GM19351 (cell line): Measurements from ENCODE around the gene APOL6.
"Not testable (repeated sequence)": the region's sequence is repeated elsewhere in the genome, so short reads cannot be mapped to it uniquely, and the experiment has no call there.

Experiments used
- ATAC-seq: cut with Tn5 transposase; IDR thresholded peaks from one replicate; pipeline ENCODE4 v1.9.1; 2021; ENCODE audit warnings: mild to moderate bottlenecking, moderate library complexity; ENCODE audit not compliant: unreplicated experiment

The APOL6 gene

DNA sequence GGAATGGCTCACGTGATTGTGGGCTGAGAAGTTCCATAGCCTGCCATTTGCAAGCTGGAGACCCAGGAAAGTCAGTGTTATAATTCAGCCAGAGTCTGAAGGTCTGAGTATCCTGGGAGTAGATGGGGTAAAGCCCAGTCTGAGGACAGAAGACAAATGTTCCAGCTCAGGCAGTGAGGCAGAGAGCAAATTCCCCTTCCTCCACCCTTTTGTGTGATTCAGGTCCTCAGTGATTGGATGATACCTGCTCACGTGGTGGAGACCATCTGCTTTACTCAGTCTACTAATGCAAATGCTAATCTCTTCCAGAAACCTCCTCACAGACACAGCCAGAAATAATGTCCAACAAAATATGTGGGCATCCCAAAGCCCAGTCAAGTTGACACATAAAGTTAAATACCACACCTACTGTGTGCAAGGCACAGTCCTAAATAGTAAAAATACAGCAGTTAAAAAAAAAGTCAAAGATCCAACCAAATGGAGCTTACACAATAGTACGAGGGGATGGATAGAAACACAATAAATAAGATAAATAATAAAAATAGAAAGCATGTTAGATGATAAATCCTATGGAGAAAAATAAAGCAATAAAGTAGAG is 13.2 kb upstream of the APOL6 start:
- ATAC-seq, result no peak

DNA sequence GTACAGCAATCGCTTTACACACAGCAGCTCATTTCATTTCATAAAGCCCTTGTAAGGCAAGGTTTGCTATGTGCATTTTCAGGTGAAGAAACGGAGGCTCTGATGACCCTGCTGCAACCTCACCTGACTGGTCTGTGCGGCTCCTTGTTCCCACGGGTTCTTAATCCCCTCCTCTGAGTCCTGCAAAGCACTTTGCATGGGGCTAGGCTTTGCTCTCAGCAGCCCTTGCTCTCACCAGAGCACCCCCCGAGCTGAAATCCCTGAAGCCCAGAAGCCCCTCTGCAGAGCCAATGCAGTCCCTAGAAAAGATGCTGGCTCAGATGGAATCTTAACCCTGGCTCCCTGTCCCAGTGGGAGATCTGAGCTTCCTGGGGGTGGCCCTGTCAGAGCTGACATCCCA is 11.0 kb upstream of the APOL6 start:
- no peak for ATAC-seq

DNA sequence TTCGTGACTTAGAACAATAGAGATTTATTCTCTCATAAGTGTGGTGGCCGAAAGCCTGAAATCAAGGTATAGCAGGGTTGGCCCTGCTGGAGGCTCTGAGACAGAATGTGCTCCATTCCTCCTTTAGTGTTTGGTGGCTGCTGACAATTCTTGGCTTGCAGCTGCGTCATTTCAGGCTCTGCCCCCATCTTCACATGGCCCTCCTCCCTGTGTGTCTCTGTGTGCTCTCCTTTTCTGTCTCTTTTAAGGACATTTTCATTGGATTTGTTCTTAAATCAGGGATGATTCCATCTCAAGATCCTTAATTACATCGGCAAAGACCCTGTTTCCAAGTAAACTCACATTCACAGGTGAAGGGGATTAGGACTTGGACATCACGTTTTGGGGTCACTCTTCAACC is 10.2 kb upstream of the APOL6 start:
- no peak for ATAC-seq

DNA sequence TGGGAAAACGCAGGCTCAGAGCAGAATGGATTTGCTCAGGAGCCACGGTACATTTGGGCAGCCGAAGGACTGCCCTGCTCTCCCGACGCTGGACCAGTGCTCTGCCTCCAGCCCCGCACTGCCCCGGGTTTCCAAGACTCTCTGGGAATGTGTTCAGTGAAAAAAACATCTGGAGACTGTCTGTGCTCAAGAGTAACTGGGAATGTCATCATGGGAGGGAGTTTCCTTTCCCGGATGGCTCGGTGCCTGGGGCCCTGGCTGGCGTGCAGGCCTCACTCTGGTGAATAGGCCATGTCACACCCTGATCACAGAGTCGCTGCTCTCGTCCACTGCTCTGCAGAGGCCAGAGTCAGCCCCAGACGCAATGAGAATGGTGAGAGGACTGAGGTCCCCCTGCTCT is 9.8 kb upstream of the APOL6 start:
- ATAC-seq, result no peak

DNA sequence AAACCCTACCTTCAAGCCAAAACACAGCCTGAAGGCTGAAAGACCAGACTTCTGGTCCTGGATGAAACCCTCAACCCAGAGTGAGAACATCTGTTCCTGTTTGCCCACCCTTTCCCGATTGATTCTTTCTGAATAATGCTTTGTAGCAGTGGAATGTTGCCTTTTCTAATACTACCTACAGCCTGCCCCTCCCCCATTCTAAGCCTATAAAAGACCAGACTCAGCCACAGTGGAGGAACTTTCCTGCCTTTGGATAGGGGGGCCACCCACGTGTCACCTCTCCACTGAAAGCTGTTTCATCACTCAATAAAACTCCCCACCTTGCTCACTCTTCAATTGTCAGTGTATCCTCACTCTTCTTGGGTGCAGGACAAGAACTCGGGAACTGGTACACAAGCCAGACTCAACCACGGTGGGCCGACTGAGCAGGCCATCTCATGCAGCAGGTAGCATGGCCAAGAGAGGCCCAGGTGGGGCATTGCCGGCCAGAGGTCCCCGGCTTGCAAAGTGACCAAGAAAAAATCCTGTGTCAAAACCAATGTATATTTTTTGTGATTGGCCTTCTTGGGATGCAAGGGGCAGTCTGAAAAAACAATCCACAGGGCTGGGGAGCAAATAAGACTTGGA is 6.6 kb upstream of the APOL6 start:
- ATAC-seq, result no peak

DNA sequence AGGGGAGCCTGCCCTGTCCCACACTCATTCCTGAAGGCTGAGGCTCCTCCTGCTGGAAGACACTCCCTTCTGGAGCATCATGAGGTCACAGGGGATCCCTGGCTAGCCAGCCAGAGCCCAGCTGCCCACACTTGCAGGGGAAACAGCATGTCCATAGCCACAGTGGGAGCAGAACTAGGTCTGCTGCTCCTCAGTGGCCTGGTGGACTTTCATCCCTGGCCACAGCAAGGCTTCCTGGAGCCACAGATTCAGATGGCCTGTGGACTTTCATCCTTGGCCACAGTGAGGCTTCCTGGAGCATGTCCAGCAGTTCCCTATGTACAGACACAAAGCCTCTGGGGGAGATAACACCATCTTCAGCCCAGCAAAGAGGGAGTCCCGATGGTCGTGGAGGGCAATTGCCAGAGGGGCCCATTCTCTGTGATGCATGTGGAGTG is 5.9 kb upstream of the APOL6 start:
- ATAC-seq, result no peak

DNA sequence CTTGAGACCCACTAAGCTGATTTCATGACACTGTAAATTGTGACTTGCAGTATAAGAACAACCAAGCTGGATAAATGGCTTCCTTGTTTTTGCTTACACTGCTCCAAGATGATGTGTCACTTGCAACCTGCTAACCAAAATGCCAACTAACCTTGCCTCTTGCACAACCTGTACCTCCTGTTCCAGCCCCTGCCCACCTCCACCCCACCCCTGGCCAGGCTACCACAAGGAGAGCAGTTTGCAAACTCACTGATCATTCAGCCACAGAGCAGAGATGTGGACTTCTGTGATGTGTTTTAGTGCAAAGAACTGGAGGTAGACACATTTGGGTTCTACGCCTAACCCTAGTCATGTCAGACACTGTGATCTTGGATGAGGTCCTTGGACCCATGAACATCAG is 4.3 kb upstream of the APOL6 start:
- ATAC-seq, result no peak

DNA sequence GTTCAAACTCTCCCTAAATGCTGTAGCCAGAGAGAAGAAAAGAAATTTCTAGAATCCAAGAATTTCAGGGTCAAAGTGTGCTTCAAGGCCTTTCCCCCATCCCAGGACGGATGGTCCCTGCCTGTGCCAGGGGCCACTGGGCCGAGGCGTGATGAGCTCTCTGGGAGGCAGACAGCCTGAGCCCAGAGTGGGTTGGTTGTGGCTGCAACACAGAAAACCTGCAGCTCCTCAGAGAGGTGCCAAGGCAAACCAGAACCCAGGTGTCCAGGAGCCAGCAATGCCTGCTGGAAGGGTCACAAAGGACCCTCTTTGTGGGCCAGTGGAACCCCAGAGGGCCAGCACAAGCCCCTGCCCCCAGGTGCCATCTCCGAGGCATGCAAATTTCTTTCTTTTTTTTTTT is 2.6 kb upstream of the APOL6 start:
- ATAC-seq, result no peak

DNA sequence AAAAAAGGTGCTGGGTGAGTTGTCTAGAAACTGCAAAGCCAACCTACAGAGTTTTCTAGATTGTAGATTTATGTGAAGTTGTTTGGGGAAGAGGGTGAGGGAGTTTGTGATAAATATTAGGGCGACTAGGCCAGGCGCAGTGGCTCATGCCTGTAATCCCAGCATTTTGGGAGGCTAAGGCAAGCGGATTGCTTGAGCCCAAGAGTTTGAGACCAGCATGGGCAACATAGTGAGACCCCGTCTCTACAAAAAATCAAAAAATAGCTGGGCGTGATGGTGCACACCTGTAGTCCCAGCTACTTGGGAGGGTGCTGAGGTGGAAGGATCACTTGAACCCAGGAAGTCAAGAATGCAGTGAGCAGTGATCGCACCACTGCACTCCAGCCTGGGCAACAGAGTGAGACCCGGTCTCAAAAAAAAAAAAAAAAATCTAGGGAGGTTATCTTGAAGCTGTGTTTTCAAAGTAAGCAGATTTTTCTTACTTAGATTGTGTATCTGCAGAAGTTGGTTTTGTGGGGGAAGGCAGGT is 844 bp downstream of the APOL6 start:
- ATAC-seq, result no peak

DNA sequence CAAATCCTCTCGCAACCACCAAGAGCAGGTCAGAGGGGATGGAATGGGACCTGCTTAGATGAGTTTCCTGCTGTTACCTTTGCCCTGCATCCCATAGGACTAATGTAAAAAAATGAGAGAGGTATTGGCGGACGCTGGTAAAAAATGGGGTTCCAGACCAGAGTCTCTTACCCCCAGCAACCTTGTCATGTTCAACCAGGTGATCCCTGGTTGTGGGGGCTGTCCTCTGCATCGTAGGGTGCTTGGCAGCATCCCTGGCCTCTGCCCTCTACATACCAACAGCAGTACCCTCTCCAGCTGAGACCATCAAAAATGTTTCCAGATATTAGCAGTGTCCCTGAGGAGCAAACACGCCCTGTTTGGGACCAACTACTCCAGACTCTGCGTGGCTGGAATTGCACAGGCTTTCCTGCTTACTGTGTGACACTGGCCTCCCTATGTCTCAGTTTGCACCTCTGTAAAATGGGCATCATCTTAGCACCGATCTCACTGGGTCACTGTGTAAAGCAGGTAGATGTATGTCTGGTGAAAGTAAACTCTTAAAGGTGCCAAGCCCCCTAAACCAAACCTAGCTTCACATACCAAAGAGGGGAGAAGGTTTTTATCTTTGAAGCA is 1.5 kb downstream of the APOL6 start:
- ATAC-seq, result no peak

DNA sequence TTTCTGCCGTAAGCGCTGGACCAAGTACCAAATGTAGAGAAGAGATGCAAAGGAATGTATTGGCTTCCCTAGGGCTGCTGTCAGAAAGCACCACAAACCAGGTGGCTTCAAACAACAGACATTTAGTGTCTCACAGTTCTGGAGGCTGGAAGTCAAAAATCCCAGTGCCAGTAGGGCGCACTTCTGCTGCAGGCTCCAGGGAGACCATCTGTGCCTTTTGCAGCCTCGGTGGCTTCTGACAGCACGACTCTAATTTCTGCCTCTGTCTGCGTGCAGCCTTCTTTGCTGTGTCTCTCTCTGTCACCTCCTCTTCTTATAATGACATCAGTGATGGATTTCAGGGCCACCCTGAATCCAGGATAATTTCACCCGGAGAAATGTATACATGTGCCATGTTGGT is 2.8 kb downstream of the APOL6 start:
- no peak for ATAC-seq

DNA sequence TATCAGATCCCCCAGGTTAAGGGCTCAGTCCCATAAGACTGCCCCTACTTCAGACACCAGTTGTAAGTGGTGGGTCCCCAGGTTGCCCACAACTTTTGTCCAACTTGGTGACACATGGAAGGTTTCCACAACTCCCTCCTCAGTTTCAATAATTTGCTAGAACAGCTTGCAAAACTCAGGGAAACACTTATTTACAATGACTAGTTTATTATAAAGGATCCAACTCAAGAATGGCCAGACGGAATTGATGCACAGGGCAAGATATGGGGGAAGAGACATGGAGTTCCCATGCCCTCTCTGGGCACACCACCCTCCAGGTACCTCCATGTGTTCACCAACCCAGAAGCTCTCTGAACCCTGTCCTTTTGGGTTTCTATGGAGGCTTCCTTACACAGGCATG is 5.6 kb downstream of the APOL6 start:
- no peak for ATAC-seq

DNA sequence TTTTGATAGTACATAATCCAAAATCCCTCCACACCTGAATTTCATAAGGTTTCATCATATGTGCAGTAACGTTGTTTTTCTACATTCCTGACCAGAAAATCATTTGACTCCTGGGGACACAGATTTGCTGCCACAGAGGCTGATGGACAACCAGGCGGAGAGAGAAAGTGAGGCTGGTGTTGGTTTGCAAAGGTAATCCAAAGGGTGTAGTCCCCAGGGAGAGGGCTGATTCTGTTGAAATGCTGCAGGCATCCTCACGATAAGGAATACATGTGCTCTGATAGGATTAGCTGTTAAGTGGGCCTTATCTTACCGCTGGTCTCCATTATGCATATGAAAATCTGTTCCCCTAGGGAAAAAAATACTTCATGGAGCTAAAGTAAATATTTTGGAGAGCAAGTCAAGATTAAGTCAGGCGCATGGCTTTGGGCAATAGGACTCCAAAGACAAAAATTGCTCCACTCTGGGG is 8.1 kb downstream of the APOL6 start:
- ATAC-seq, result no peak

DNA sequence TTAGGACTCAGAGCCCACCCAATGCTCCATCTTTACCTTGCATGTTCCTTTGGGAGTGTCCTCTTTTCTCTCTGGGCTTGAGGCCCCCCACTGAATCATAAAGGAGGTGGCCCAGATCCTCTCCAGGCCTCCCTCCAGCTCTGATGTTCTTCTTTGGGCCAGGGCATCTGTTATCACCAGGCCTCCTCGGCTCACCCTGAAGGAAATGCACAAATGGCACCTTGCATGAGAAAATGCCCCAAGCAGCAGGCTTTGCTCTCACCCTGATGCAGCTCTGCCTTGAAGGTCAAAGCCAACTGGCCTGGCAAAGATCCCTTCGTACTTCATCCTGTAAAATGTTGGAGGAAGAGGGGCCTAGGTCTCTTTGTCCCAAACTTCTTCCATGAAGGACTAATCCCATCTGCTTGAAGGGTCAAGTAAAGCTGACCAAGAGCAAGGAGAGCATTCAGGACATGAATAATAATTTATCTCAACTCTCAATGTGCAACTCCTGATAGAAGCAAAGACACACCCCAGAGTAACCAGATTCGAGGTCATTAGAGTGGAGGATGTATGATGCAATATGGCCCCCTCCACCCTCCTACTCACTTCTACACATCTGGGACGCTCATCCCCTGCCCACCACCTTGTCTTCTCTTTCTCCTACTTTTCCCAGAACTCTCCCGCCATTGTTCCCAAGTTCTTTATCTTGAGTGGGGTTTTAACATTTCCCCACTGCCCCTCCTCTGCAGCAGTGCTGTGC is 9.5 kb downstream of the APOL6 start:
- no peak for ATAC-seq

DNA sequence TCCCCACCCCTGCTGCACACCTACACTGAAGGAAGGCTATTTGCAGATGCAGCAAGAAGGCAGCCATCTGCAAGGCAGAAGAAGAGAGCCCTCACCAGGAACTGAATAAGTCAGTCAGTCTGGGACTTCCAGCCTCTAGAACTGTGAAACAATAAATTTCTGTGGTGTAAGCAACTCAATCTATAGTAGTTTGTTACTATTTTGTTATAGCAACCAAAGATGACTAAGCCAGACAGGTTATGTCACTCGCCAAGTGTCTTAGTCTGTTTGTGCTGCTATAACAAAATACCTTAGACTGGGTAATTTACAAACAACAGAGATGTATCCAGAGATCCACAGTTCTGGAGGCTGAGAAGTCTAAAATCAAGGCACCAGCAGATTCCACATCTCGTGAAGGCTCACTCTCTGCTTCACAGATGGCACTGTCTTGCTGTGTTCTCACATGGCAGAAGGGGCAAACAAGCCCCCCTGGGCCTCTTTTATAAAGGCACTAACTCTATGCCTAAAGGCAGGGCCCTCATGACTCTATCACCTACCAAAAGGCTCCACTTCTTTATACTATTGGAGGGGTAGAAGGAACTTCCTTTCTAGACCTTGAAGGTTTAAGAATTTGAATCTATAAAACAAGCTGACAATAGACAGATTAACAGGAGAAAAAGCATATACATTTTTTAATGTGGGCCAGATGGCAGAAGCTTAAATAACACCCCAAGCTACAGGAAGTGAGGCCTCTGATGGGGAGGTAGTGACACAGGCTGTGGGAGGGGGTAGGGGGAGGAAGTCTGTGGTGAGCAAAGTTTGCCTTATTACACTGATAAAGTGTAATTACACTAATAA is 12.3 kb downstream of the APOL6 start:
- no peak for ATAC-seq

DNA sequence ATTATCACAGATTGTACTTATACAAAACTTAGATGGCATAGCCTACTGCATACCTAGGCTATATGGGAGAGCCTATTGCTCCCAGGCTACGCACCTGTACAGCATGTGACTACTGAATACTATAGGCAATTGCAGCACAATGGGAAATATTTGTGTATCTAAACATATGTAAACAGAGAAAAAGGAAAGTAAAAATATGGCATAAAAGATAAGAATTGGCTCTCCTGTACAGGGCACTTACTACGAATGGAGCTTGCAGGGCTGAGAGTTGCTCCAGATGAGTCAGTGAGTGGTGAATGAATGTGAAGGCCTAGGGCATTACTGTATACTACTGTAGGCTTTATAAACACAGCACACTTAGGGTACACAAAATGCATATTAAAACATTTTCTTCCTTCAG is 13.2 kb downstream of the APOL6 start:
- ATAC-seq, result no peak

DNA sequence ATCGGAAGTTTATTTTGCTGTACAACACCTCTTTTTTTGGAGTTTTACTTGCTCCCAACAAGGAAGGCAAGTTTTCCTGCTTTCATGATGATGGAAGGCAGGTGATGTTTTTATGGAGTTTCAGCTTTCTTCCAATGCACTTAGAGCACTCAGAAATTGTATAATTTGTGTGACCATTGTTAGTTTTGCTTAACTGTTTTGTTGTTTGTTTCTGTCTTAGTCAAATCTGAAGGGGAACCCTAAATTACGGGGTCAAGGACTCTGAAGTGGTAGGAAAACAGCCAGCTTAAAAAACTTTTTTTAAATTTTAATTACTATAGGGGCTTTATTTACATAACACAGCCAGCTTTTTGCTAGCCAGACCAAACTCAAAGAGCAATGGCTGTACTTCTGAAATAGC is 14.7 kb downstream of the APOL6 start:
- no peak for ATAC-seq

DNA sequence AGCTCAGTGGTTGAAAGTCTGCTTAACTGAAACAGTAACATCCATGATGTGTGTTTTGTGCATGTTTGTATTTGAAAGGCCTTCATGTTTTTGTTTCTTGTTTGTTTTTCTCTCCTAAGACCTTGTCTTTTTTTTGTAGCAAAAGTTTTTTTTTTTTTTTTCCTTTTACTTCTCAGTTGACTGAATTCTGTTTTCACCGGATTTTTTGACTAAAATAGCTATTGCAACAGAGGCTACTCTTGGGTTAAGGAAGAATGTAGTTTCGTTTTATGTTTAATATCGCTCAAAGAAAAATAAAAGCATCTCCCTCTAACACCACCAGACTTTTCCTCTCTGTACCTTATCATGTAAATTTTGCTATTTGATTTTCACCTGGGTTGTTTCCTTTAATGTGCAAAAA is 15.1 kb downstream of the APOL6 start:
- ATAC-seq, result no peak

DNA sequence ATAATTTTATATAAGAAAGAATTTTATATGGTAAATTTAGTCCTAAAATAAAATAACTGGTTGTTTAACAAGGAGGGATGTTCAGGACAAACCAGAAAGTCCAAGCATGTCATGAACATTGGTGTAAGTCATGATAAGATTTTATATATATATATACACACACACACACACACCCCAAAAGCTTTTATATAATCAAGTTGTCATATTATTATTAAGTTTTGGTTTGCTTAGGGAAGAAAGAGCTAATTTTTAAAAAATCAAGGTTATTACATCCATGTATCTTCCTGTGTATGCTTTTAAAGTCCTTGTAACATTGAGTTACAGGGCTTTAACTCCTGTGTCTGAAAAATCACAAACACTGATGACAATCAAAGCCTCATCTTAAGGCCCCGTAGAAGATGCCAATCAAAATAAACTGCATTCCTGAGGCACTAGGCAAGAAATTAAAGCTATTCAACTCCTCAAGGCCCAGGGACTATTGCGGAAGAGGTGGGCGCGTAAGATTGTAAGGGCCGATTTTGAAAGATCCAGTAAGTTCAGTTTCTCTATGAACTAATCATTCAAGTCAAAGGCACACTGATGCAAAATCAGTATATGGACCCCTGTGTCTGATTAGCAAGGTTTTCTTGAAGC is 16.8 kb downstream of the APOL6 start:
- no peak for ATAC-seq

DNA sequence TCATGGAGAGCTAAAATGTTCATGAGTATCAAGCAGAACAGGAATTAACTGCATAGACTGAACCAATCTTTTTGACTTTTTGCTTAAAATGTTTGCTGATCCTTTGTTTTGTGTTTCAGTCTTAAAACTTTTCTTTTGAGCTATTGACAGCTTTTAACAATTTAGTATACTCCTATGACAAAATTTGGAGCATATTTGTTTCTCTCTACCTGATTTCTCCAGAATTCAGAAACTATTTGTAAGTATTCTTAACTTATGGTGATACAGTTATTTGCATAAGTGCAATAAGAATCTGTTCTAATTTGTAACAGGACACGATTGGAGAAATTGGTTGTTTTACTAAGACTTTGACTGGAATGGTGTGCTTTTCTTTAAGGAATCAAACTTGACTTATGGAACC is 18.5 kb downstream of the APOL6 start:
- not testable (repeated sequence) for ATAC-seq
